ENCODE results near the gene TST. TPM values are rescaled to one million over a fixed set of nuclear protein-coding genes. Genes with fewer than 3 reads are reported as not detected.

Gene TST
- total RNA-seq, 1 donor from 2014 or later, result 64.9 TPM

DNA sequence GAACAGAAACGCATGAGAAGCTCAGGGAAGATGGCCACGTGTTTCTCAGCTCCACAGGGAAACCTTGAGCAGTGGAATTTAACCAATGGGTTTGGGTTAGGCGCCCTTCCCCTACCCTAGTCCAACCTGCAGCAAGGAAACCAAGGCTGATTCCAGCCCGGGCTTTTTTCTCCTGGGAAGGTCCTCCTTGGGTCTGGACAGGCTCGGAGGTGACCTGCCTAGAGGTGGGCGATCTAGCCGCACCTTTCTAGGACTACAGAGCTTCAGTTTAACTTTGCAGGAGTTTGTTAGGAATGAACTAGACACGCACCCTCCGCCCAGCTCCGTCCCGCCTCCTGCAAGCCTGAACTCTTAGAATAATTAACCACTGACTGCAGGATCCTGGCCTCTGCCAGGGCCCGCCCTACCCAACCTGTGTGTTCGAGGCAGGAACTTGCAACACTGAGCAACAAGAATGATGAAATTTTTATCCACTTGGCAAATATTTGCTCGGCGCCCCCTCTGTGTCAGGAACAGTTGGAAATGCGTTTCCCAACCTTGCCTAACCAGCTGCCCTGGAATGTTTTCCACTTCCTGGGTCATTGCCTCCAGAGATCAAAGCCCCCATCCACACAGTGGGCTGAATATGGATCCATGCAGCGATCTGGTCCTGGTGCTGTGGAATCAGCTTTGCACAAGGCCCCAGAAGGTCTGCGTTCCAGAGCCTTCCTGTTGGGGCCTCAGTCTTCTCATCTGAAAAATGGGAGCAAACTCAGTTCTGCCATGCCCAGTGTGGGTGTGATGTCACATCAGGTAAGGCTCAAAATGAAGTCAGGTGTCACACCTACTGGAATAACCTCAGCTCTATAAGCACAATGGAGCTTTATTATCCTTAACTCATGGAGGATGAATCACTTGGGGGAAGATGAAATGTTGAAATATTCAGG is 13.6 kb upstream of the TST start:
- no peak for DNase-seq (ENCODE audit: low read depth, low spot score)

DNA sequence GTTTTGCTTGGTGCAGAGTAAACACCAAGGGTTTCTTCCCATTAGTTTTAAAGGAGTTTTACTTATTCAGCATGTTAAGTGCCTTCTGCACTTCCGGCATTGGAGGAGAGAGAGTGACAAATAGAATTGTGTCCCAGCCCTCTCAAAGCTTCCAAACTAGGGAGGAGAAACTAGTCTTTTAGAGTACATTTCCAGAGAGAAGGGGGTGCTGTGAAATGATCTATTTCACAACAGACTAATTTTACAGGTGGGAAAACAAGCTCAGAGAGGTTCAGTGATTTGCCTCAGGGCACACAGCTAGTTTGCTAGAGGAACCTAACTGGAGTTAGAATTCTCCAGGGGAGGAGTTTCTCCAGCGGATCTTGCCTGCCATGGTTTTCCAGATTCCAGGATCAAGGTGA is 12.9 kb upstream of the TST start:
- DNase-seq (ENCODE audit: low read depth, low spot score), result no peak

DNA sequence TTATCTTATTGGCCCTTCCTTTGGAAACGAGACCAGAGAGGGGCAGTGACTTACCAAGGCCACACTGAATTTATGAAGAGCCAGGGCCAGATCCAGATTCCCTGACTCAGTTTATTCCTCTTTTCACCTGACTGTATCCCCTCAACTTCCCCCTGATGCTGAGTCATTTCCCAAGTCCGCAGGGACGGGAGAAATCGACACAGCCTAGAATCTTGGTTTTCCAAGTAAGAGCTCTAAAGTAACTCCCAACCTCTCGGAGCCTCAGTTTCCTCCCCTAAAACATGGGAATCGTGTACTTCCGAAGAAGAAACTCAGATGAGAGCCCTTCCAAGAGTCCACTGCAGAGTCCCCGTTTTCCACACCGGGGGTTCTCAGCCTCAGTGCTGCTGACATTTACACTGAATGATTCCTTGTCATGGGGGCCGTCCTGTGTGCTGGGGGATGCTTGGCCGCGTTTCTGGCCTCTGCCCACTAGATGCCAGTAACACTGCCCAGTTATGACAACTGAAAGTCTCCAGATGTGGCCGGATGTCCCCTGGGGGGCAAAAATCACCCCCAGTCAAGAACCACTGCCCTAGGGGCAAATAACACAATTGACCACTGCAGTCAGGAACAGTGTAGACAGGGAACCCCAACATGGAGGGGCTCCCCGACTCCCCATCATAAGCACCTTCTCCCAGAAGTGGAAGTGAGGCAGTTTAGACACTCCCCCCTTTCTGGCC is 11.5 kb upstream of the TST start:
- DNase-seq (ENCODE audit: low read depth, low spot score), result no peak

DNA sequence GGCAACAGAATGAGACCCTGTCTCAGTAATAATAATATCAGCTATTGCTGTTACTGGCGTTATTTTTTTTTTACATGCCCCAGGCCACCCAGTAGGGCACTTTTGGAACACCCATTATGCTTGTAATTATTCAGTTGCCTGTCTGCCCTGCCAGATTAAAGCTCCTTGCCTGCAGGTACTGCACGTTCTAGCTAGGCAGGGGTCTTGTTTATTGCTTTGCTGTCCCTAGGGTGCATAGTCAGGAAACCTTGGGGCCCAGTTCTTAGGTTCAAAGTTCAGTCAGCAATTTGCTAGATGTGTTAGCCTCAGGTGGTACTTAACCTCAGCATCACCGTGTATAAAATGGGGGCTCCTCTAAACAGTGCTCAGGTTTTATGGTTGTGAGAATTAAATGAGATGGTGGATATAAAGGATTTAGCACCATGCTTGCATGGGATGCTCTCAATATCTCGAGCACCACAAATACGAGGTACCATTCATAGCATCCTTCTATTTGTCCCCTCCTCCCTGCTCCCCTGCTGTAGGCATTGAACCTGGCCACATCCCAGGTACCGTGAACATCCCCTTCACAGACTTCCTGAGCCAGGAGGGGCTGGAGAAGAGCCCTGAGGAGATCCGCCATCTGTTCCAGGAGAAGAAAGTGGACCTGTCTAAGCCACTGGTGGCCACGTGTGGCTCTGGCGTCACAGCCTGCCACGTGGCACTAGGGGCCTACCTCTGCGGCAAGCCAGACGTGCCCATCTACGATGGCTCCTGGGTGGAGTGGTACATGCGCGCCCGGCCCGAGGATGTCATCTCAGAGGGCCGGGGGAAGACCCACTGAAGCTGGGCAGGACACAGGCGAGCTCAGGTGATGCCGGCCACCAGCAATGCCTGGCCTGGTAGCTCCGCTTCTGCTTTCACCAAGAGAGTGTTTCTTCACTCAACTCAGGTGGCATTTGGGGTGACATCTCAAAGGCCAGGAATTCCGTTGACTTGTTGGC is 9.7 kb upstream of the TST start:
- DNase-seq (ENCODE audit: low read depth, low spot score), result no peak

DNA sequence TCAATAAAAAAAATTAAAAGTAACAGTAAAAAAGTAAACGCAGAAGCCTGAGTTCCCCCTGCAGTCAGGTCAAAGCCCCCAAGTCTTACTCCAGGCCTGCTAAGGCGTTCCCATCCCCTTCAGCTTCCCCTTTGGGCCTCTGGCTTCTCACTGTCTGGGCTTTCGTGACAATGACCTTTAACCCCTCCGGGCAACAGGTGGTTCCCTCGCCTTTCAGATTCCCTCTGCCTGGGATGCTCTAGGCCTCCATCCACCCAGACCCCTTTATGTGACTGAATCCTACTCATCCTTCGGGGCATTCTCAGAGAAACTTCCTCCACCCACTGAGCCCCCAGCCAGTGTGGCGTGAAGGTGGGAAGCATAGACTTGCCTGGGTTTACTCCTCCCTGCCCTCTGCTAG is 8.3 kb upstream of the TST start:
- DNase-seq (ENCODE audit: low read depth, low spot score), result no peak

DNA sequence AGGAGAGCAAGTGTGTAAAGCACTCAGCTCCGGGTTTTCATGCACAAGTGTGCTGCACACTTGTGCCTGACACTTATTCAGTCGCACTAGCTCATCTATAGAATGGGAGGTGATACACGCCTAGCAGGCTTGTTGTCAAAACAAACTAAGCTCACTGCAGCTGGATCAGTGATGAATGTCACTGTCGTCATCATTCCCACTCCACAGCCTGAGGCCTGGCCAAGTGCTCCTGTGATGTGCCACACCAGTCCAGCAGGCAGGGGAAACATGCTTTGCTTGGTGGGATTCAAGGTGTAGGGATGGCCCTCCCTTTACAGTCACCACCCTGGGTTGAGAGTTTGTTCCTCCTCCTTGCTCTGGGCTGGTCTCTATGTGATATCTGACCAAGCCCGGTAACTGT is 7.1 kb upstream of the TST start:
- DNase-seq (ENCODE audit: low read depth, low spot score), result no peak

DNA sequence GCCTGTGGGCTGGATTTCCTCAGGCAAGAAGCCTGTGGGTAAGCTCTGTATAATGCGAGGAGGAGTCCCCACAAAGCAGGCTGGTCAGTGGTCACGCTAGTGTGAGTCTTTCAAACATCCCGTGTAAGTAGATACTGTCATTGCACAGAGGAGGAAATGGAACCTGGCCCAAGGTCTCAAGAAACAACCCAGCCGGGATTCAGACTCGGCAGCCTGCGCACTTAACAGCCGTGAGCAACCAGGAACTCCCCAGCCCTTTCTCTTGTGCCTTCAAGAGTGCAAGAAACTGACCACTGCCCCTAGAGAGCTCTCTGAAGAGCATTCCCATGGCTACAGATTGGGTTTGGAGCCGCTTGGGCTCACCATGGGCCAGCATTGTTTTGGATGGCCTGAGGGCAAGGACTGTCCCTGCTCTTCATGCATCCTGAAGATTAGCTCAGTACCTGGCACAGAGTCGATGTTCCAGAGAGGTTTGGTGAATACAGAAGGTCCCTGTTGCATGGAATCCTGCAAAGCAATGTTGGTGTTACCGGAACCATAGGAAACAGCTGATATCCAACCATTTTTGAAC is 6.3 kb upstream of the TST start:
- DNase-seq (ENCODE audit: low read depth, low spot score), result no peak

DNA sequence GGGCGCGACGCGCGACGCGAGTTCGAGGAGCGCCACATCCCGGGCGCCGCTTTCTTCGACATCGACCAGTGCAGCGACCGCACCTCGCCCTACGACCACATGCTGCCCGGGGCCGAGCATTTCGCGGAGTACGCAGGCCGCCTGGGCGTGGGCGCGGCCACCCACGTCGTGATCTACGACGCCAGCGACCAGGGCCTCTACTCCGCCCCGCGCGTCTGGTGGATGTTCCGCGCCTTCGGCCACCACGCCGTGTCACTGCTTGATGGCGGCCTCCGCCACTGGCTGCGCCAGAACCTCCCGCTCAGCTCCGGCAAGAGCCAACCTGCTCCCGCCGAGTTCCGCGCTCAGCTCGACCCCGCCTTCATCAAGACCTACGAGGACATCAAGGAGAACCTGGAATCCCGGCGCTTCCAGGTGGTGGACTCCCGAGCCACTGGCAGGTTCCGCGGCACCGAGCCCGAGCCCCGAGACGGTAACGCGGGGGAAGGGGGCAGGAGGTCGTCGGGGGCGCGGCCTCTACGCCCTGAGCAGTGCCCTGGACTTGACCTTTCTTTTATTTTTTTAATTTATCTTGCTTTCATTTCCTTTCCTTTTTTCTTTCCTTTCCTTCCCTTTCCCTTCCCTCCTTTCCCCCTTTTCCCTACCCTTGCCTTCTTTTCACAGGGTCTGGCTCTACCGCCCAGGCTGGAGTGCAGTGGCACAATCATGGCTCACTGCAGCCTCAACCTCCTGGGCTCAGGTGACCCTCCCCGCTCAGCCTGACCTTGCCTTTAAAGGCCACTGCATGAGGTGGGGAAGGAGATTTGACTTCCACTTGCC is 5.3 kb upstream of the TST start:
- DNase-seq (ENCODE audit: low read depth, low spot score), result no peak

DNA sequence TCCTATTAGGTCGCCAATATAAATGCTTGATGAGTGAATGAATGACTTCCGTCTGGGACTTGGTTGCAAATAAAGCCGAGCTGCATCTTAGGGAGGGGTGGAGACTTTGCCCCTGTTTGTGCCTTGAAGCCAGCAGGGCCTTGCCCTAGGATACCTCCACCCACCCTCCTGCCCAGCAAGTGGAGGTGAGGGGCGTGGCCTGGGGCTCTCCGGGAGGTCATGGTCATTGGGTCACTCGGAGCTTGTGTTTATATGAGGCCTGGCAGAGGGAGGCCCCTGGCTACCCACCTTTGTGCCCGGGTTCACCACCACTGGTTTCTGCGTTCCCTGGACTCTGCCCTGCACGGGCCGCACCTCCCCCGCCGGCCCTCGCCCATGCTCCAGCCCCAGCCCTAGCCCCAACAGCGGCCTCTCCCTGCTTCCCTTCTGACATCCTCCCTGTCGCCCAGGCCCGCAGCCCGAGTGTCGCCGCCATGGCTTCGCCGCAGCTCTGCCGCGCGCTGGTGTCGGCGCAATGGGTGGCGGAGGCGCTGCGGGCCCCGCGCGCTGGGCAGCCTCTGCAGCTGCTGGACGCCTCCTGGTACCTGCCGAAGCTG is 4.6 kb upstream of the TST start:
- no peak for DNase-seq (ENCODE audit: low read depth, low spot score)

DNA sequence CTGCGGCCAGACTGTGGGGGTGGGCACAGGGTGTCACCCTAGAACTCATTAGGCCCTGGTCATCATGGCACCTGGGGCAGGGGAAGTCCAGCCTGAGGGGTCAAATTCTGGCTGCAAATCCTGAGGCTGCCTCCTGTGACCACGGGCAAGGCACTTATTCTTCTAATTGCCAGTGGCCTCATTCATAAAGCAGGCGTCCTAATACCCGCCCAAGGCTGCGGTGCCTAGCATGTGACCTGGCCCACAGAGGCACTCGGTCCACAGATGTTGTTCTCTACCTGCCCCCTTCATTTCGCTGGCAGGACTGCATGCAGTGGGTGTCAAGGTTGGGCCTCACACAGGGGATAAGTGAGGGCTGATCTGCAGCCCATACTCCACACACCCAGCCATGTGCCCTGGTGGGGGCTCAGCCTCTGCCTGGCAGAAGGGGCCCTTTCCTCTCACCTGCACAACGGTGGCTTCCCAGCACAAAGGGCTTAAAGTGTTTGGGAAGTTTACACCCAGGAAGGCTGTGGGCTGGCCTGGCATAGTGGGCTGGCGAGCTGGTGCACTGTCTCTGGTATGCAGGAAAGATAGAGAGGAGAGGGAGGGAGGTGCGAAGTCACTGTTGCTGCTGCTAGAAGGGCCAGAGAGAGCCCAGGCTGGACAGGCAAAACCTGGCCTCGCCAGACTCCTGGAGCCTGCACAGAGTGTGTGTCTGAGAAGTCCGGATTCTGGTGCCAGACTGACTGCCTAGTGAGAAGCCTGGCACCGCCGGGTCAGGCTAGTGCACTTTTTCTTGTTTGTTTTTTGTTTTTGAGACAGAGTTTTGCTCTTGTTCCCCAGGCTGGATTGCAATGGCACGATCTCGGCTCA is 3.5 kb upstream of the TST start:
- DNase-seq (ENCODE audit: low read depth, low spot score), result no peak

DNA sequence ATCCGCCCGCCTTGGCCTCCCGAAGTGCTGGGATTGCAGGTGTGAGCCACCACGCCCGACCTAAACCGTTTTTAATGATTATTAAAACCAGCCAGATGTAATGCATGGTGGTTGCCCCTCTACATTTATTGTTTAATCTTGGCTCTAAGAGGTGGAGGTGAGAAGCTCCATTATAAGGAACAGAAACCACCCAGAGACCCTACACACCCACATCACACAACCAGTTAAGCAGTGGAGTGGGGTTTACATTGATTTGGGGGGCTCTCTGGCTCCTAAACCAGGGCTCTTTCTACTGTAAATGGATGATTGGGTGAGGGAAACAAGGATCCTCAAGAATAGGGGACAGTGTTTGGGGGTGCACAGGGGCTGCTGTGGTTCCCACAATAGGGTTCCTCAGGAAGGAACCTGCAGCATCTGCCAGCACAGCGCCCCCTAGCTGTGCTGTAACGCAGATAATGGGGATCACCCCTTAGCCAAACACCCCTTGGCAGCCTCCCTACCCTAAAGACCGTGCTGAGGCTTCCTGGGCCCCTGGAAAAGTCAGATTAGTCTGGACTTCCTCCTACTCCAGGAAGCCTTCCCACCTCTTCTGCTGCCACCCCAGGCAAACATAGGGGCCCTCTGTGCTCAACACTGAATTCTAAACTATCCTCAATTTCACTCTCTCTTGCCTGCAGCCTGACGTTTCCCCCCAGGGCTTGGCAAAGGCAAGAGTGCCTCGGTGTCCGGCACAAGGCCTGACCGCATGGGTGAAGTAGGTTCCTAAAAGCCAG is 2.6 kb upstream of the TST start:
- DNase-seq (ENCODE audit: low read depth, low spot score), result no peak

DNA sequence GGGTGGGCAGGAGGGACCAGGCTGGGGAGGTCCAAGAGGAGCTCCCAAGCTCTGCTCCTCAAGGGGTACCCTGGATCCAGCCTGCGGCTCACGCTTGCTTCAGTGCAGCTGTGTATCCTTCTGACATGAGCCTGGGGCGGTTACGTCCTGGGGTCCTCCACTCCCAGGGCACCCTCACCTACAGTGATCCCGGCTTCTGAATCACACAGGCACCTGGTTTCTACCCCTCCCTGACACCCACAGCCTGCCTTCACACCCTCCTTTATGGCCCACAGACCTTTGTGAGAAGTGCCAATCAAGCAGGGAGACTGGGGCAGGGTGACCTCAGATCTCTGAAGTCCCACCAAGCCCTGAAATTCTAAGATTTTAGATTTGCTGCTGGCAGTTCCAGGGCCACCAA is 1.8 kb upstream of the TST start:
- DNase-seq (ENCODE audit: low read depth, low spot score), result no peak

DNA sequence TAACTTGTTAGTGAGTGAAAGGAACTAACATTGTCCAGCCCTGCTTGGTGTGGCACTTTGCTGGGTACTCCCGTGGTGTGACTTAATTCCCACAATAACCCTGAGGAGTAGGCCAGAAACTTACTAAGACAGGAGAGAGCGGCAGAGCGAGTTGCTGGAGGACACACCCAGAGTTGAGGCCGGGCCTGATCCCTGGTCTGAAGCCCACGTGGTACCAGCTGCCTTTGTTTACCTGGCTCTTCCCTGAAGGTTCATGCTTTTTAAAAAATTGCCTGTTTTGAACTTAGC is 889 bp upstream of the TST start:
- DNase-seq (ENCODE audit: low read depth, low spot score), result no peak

DNA sequence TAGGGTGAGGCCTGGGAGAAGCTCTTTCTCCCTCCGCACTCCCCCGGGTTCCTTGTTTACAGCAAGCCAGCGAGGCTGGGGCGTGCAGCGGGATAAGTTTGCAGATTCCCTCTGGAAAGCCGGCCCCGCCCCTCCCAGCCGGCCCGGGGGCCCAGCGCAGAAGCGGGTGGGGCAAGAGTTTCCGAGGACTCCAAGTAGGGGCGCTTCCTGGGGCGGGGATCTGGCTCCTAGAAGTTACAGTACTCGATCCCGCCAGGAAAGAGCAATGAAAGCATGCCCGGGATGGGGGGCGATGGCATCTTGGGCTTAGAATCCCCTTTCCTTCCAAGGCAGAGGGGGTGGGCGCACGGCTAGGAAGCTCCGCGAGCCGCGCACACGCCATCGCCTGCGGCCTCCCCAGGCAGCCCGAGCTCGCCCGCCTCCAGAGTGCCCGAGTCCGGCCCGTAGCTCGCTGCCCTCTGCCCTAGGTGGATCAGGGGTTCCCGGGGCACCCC is 385 bp downstream of the TST start:
- DNase-seq (ENCODE audit: low read depth, low spot score), result no peak

DNA sequence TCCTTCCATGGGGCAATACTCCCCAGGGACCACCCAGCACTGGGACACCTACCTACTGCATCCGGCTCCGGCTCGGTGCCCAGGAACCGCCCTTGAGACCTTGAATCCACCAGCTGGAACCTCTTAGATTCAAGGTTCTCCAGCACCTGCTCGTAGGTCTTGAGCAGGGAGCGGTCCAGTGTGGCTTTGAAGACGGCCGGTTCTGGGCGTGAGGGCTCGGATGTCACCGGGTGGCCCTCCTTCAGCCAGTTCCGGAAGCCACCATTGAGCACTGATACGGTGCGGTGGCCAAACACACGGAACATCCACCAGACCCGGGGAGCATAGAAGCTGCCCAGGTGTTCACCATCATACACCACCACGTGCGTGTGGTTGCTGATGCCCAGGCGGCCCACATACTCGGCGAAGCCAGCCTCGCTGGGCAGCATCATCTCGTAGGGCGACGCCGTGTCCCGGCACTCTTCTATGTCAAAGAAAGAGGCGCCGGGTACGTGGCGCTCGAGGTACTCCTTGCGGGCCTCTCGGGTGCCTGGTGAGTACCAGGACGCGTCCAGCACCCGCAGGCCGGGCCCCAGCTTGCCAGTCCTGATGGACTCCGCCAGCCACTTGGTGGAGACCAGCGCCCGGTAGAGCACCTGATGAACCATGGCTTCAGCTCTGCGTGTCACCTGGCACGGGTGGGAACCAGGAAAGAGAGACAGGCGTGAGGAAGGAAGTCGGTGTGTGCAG is 997 bp downstream of the TST start:
- DNase-seq (ENCODE audit: low read depth, low spot score), result no peak

DNA sequence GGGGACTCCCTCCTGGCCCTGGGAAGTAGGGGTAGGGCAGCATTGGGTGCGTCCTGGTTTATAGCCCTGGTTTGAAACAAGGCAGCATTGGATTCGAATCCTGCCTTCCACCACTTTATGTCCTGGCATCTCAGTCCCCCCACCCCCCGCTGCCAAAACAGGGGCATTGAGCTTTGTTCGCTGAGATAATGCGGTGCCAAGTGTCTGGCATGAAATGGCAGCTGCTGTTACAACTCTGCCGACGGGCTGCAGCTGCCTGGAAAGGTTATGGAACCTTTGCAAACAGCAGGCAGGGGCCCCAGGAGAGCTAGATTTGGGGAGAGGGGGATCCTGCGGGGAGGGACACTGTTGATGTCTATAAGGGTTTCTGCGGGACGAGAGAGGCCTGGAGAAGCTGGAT is 1.9 kb downstream of the TST start:
- DNase-seq (ENCODE audit: low read depth, low spot score), result no peak

DNA sequence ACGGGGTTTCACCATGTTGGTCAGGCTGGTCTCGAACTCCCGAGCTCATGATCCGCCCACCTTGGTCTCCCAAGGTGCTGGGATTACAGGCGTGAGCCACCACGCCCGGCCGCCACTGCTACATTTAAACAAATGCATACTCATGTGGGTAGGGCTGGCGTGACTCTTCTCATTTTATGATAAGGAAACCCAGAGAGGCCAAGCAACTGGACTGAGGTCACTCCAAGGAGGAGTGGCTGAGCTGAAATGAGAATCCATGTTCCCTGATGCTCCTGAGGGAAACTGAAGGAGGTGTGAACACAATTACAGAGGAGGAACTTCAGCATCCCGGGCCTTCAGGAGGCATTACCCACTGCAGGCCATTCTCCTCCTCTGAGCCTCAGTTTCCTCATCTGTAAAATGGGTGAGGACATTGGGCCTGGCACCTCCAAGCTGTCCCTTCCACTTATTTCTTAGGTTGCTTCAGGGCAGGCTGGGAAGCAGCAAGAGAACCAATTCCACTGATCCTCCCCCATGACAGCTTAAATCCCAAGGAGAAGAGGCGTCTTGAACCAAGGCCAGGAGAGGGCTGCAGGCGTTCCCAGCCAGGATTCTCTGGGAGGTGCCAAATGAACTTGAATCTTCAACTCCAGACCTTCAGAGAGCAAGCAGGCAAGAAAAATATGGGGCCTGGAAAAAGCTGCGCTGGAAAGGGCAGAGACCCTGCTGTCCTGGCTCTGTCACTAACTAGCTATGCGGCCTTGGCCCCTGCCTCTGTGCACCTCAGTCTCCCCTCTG is 2.9 kb downstream of the TST start:
- DNase-seq (ENCODE audit: low read depth, low spot score), result no peak

Data from pulmonary artery endothelial cell (primary cell).